HG03097 (cell line): Measurements from ENCODE around the gene LGALSL.

Experiments used
- ATAC-seq: cut with Tn5 transposase; IDR thresholded peaks from one replicate; pipeline ENCODE4 v1.9.1; 2021; ENCODE audit not compliant: unreplicated experiment, low FRiP score

Gene LGALSL

GRCh38 chr2:64491426-64491825 is 37.5 kb downstream of the LGALSL start:
- no peak for ATAC-seq

- ATAC-seq: no peak
These were observed 38.3 kb downstream of the LGALSL start for GRCh38 chr2:64492272-64492671.

- ATAC-seq: no peak
These were observed 38.9 kb downstream of the LGALSL start for GRCh38 chr2:64492821-64493220.

- no peak for ATAC-seq
These were observed 39.8 kb downstream of the LGALSL start for GRCh38 chr2:64493788-64494187.

- ATAC-seq: no peak
These were observed 44.5 kb downstream of the LGALSL start for GRCh38 chr2:64498438-64498837.

GRCh38 chr2:64500549-64500948 is 46.6 kb downstream of the LGALSL start:
- no peak for ATAC-seq

- no peak for ATAC-seq
These were observed 48.0 kb downstream of the LGALSL start for GRCh38 chr2:64501946-64502345.

- no peak for ATAC-seq
These were observed 48.9 kb downstream of the LGALSL start for GRCh38 chr2:64502860-64503259.

GRCh38 chr2:64504774-64505720 is 51.1 kb downstream of the LGALSL start:
- no peak for ATAC-seq

GRCh38 chr2:64506686-64507085 is 52.7 kb downstream of the LGALSL start:
- no peak for ATAC-seq
